Activated CD8-positive, alpha-beta T cell treated with anti-CD3 and anti-CD28 coated beads for 36 hours (primary cell): ENCODE data around the gene PLK3. TPM values are rescaled to one million over a fixed set of nuclear protein-coding genes. Genes with fewer than 3 reads are reported as not detected.
A peak's percentile ranks its signal among the peaks of the same experiment; 100 is the strongest.

ENCODE experiments used
- ATAC-seq: fragments of 200-7000 bp; cut with Tn5 transposase; one replicate; pipeline ENCODE4 v1.10.0; 2021; ENCODE audit warnings: mild to moderate bottlenecking, moderate library complexity
- CTCF ChIA-PET: fragments of 350-600 bp; sonication (Branson Sonifier 250); formaldehyde crosslinking; loops from one replicate; lab custom pipeline; 2021; ENCODE audit warnings: antibody characterized with exemption; lab: Charles Lee
- POLR2A ChIA-PET: fragments of 350-600 bp; sonication (Branson Sonifier 250); formaldehyde crosslinking; loops from one replicate; lab custom pipeline; 2021; ENCODE audit warnings: antibody characterized with exemption; lab: Charles Lee
- DNase-seq: peaks from one replicate; pipeline ENCODE4 v3.0.0-alpha.2; 2020
- H3K27ac Mint-ChIP-seq: one replicate; pipeline ENCODE4 v1.8.0; 2021; ENCODE audit warnings: mild to moderate bottlenecking, mixed read lengths
- H3K27me3 Mint-ChIP-seq: one replicate; pipeline ENCODE4 v1.8.0; 2021; ENCODE audit warnings: mixed read lengths
- H3K36me3 Mint-ChIP-seq: one replicate; pipeline ENCODE4 v1.8.0; 2021; ENCODE audit warnings: low read depth, mixed read lengths
- H3K4me1 Mint-ChIP-seq: one replicate; pipeline ENCODE4 v1.8.0; 2021; ENCODE audit warnings: low read depth, mixed read lengths
- H3K4me3 Mint-ChIP-seq: one replicate; pipeline ENCODE4 v1.8.0; 2021; ENCODE audit warnings: mild to moderate bottlenecking, moderate library complexity, mixed read lengths
- H3K9me3 Mint-ChIP-seq: one replicate; pipeline ENCODE4 v1.8.0; 2021; ENCODE audit warnings: mixed read lengths
- CTCF ChIP-seq: fragments of 200-600 bp; IDR thresholded peaks from one replicate; pipeline ENCODE4 v1.8.0; 2022; ENCODE audit warnings: antibody characterized with exemption, mild to moderate bottlenecking
- intact Hi-C: fragments of 100-400 bp; cut with micrococcal nuclease; formaldehyde crosslinking; loops from one replicate; pipeline ENCODE4 v1.10.0; 2022
- total RNA-seq, 2 experiments: library from RNA; stranded (reverse); gene quantifications; one replicate each; pipeline ENCODE4 v1.2.3, GENCODE V29; 2021

Gene PLK3
- total RNA-seq, 2 experiments from 2014 or later, result 36.4 to 36.6 TPM

GRCh38 chr1:44839576-44839975 is 39.4 kb downstream of the PLK3 start:
- Mint-ChIP-seq H3K27me3 (peaks cover 7% of the 10 kb centered on the region), H3K9me3 (no peaks in the 10 kb centered on the region), H3K4me3 (no peak overlapping the region), H3K36me3 (no peaks in the 10 kb centered on the region), H3K4me1 (peaks cover 11% of the 10 kb centered on the region), H3K27ac (no peak overlapping the region)
- intact Hi-C loops, result no loop called here
- ChIA-PET POLR2A (interaction anchor here (1.7 kb wide), 1 partner anchor 22 kb away, joined by 4 read pairs; no protein-coding TSS in a partner anchor), CTCF (no interaction called here)
- ATAC-seq, result no peak
- DNase-seq, result no peak
- TF ChIP-seq CTCF, result no peak

GRCh38 chr1:44842486-44842861 is 42.3 kb downstream of the PLK3 start:
- POLR2A ChIA-PET, result interaction anchor here (0.8 to 1.9 kb wide), 4 partner anchors 112 to 170 kb away, joined by 3 to 5 read pairs (median 5); partner anchors contain the start of genes RNU5D-1 and UROD
- peaks cover 7% of the 10 kb centered on the region for H3K27me3 Mint-ChIP-seq
- peaks cover 4% of the 10 kb centered on the region for H3K4me1 Mint-ChIP-seq
- intact Hi-C loops, result no loop called here
- H3K27ac Mint-ChIP-seq, result no peak overlapping the region
- CTCF ChIA-PET, result interaction anchor here (1.2 kb wide), 1 partner anchor 111 kb away, joined by 3 read pairs; the partner anchor contains the start of gene RNU5D-1
- peak overlapping the region; percentile 43 for H3K4me3 Mint-ChIP-seq
- TF ChIP-seq CTCF, result no peak
- H3K36me3 Mint-ChIP-seq, result no peaks in the 10 kb centered on the region
- H3K9me3 Mint-ChIP-seq, result no peaks in the 10 kb centered on the region
- ATAC-seq (peak; percentile 8), DNase-seq (no peak)

DNA sequence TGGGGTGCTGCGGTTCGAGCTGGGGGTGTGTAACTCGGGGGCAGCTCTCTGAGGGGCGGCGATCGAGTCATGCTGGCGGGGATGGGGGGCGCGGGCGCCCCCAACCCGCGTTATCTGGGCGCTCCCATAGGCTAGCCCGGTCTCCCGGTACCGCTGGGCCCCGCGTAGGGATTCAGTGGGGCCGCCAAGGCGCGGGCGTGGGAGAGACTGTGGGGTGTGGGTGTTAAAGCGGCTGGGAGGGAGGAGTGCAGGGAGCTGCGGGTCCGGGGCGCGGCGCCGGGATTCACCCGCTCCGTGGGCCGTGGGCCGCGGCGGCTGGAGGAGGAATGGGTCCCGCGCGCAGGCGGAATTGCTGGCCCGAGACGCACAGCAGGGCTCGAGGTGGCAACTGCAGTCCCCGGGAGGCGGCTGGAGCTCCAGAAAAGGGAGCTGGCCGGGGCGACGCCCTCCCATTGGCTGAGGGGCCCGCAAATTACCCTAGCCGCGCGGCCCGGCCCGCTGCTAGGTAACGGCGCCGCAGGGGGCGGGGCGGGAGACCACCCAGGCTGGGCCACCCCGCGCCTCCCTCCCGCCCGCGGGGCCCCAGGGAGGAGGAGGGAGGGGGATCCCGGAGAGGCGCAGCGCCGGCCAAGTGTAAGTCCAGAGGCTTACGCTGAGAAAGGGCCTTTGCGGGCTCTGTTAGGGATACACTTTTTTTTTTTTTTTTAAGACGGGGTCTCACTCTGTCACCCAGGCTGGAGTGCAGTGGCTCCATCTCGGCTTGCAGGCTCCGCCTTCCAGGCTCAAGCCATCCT is 42.9 kb downstream of the PLK3 start, which contains the start of gene PTCH2:
Gene PTCH2, minus strand, starts transcription at position 392 of the 794 bp plus-strand sequence. Its CDS starts 321 bp downstream, at position 71.
- Mint-ChIP-seq H3K36me3 (no peaks in the 10 kb centered on the region), H3K27me3 (peaks cover 7% of the 10 kb centered on the region), H3K9me3 (no peaks in the 10 kb centered on the region), H3K4me3 (peak within 1 kb of the TSS; percentile 43), H3K4me1 (peaks cover 4% of the 10 kb centered on the region), H3K27ac (no peak within 1 kb of the TSS)
- no peak for TF ChIP-seq CTCF
- peak; percentile 83 for ATAC-seq
- ChIA-PET POLR2A (interaction anchor here (0.7 to 1.9 kb wide), 6 partner anchors 47 to 169 kb away, joined by 3 to 5 read pairs (median 4); partner anchors contain the start of genes RNU5D-1 and UROD), CTCF (interaction anchor here (1.2 to 3.7 kb wide), 2 partner anchors 7 to 112 kb away, joined by 3 to 17 read pairs; partner anchors contain the start of gene RNU5D-1)
- intact Hi-C loops, result no loop called here
- DNase-seq, result peak; percentile 48

GRCh38 chr1:44846985-44847384 is 46.8 kb downstream of the PLK3 start:
- H3K36me3 Mint-ChIP-seq, result peaks cover 4% of the 10 kb centered on the region

More at GRCh38 chr1:44846985-44847384, 46.8 kb downstream of the PLK3 start:
- POLR2A ChIA-PET, result no interaction called here
- H3K27me3 Mint-ChIP-seq, result peaks cover under 1% of the 10 kb centered on the region
- no peak for ATAC-seq
- no peak for TF ChIP-seq CTCF
- CTCF ChIA-PET, result no interaction called here
- H3K9me3 Mint-ChIP-seq, result no peaks in the 10 kb centered on the region
- H3K4me3 Mint-ChIP-seq, result no peak overlapping the region
- intact Hi-C loops, result no loop called here
- DNase-seq, result no peak
- H3K4me1 Mint-ChIP-seq, result peaks cover 21% of the 10 kb centered on the region
- no peak overlapping the region for H3K27ac Mint-ChIP-seq
